Measurements from ENCODE around the gene GSX1.

GRCh38 chr13:27810009-27810408, 17.7 kb downstream of the GSX1 start:
- TF ChIP-seq CTCF (tag by site-specific recombination; IDR thresholded peaks at IDR 0.05), result no peak
- TF ChIP-seq ZIC2 (tag by site-specific recombination; IDR thresholded peaks at IDR 0.05), result no peak
- no peak for TF ChIP-seq ZNF830 (tag by site-specific recombination; IDR thresholded peaks at IDR 0.05; ENCODE audit: low read depth)
- no peak for TF ChIP-seq YY1 (tag by site-specific recombination; IDR thresholded peaks at IDR 0.05)
- TF ChIP-seq GLI4 (tag by site-specific recombination; IDR thresholded peaks at IDR 0.05), result no peak
